DOHH2 (cell line): Measurements from ENCODE around the gene OR51E2.

ENCODE experiments used
- H3F3A ChIP-seq: fragments of 200-600 bp; sonication (generic), shearing (Covaris generic); 2 replicates; pipeline ENCODE4 v1.6.0; 2016; ENCODE audit warnings: antibody characterized with exemption, mild to moderate bottlenecking; ENCODE audit not compliant: control insufficient read depth, insufficient read depth
- H3K27ac ChIP-seq: fragments of 200-600 bp; sonication (generic); 2 replicates; pipeline ENCODE4 v1.5.1; 2014; ENCODE audit warnings: low read depth, mild to moderate bottlenecking, low read length, moderate library complexity
- H3K27me3 ChIP-seq: fragments of 200-600 bp; sonication (generic); 2 replicates; pipeline ENCODE4 v1.6.1; 2014; ENCODE audit warnings: mild to moderate bottlenecking, low read length, mixed read lengths; ENCODE audit not compliant: control insufficient read depth
- H3K36me3 ChIP-seq: fragments of 200-600 bp; sonication (generic); 2 replicates; pipeline ENCODE4 v1.6.1; 2014; ENCODE audit warnings: mild to moderate bottlenecking, low read length, moderate library complexity, mixed read lengths; ENCODE audit not compliant: control insufficient read depth
- H3K4me1 ChIP-seq: fragments of 200-600 bp; sonication (generic); 2 replicates; pipeline ENCODE4 v1.6.1; 2014; ENCODE audit warnings: mild to moderate bottlenecking, low read length, mixed read lengths; ENCODE audit not compliant: control insufficient read depth
- H3K4me2 ChIP-seq: fragments of 200-600 bp; sonication (generic); 2 replicates; pipeline ENCODE4 v1.6.0; 2014; ENCODE audit warnings: mild to moderate bottlenecking, low read length, moderate library complexity
- H3K4me3 ChIP-seq: fragments of 200-600 bp; sonication (generic); 2 replicates; pipeline ENCODE4 v1.5.1; 2014; ENCODE audit warnings: mild to moderate bottlenecking, low read length, mixed read lengths
- H3K79me2 ChIP-seq: fragments of 200-600 bp; sonication (generic); 2 replicates; pipeline ENCODE4 v1.6.1; 2014; ENCODE audit warnings: mild to moderate bottlenecking, low read length, mixed read lengths; ENCODE audit not compliant: control insufficient read depth
- H3K9me2 ChIP-seq: fragments of 200-600 bp; sonication (generic); replicated peaks from 2 replicates; pipeline ENCODE4 v1.6.1; 2014; ENCODE audit warnings: mild to moderate bottlenecking, low read length, mixed read lengths; ENCODE audit not compliant: control insufficient read depth
- H3K9me3 ChIP-seq: fragments of 200-600 bp; sonication (generic); 2 replicates; pipeline ENCODE4 v1.6.1; 2014; ENCODE audit warnings: antibody characterized with exemption, low read length, mixed read lengths; ENCODE audit not compliant: control insufficient read depth, insufficient read depth
- H4K20me1 ChIP-seq: fragments of 200-600 bp; sonication (generic); 2 replicates; pipeline ENCODE4 v1.6.0; 2014; ENCODE audit warnings: low read depth, mild to moderate bottlenecking, antibody characterized with exemption, low read length, moderate library complexity; ENCODE audit not compliant: control insufficient read depth, insufficient read depth
- EZH2phosphoT487 ChIP-seq: fragments of 200-600 bp; sonication (generic); IDR thresholded peaks from 2 replicates; pipeline ENCODE4 v1.6.1; 2017; ENCODE audit warnings: borderline replicate concordance, mild to moderate bottlenecking, antibody characterized with exemption, low read length, moderate library complexity, mixed read lengths
- TF ChIP-seq, protein P1 (sequence below): fragments of 200-600 bp; sonication (generic); IDR thresholded peaks from one replicate; pipeline ENCODE4 v1.5.1; 2014; ENCODE audit warnings: antibody characterized with exemption, mild to moderate bottlenecking, low read depth, low read length; ENCODE audit not compliant: poor library complexity, severe bottlenecking

The OR51E2 gene

DNA sequence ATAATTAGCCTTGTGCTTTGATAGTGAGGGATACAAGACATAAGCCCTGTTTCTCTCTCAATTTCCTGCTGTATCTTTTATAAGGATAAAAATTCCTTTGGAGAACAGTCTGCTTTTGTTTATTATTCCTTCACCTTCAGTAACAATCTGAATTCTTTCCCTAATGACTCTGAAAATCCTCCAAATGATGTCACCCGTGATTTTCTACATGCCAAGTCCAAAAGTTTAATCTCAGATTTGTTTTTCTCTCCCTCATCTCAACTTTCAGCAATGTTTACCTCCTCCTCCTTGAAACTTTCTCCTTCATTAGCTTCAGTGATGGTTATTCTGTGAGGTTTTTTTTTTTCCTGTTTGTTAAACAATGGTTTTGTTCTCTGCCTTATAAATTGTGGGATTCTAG lies 2.2 kb downstream of the OR51E2 start:
- no peaks in the 10 kb centered on the region for H3K36me3 ChIP-seq
- H3K27me3 ChIP-seq = no peaks in the 10 kb centered on the region
- H3K9me2 ChIP-seq = no peaks in the 10 kb centered on the region
- no peaks in the 10 kb centered on the region for H3K9me3 ChIP-seq
- H3K27ac ChIP-seq = no peak overlapping the region
- H3K4me2 ChIP-seq = no peak overlapping the region
- H3K79me2 ChIP-seq = no peaks in the 10 kb centered on the region
- TF ChIP-seq, protein P1, sequence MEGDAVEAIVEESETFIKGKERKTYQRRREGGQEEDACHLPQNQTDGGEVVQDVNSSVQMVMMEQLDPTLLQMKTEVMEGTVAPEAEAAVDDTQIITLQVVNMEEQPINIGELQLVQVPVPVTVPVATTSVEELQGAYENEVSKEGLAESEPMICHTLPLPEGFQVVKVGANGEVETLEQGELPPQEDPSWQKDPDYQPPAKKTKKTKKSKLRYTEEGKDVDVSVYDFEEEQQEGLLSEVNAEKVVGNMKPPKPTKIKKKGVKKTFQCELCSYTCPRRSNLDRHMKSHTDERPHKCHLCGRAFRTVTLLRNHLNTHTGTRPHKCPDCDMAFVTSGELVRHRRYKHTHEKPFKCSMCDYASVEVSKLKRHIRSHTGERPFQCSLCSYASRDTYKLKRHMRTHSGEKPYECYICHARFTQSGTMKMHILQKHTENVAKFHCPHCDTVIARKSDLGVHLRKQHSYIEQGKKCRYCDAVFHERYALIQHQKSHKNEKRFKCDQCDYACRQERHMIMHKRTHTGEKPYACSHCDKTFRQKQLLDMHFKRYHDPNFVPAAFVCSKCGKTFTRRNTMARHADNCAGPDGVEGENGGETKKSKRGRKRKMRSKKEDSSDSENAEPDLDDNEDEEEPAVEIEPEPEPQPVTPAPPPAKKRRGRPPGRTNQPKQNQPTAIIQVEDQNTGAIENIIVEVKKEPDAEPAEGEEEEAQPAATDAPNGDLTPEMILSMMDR = no peak
- TF ChIP-seq EZH2phosphoT487 = no peak
- no peaks in the 10 kb centered on the region for H3K4me1 ChIP-seq
- H3F3A ChIP-seq = no peaks in the 10 kb centered on the region
- H3K4me3 ChIP-seq = no peak overlapping the region
- no peaks in the 10 kb centered on the region for H4K20me1 ChIP-seq

DNA sequence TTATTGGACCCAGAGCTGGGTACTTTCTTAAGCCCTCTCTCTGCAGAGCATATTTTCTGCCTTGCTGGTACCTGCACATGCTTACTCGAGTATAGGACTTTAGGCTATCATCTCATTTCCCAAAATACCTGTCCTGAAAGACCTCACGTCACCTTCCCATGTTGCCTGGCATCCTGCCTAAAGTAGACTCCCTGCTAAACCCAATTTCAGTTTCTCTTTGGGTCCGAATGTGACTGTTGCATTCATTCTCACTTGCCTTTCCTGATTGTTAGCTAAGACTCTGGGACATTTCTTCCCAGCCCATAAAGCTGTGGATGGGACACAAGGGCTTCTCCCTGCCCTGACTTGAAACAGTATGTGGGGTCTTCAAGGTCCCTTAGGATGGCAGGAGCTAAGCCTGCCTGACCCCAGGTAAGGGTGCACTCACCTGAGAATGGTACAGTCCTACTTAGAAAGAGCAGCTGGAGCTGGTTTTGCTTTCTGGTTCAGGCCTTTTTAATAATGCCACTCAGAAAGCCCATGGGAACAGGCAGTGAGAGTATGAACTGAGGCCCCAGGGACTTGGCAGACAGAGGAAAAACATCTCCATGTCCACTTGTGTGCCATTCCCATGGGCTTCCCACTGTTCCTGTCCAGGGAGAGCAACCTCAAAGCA lies 12.9 kb downstream of the OR51E2 start:
- no peak for TF ChIP-seq EZH2phosphoT487
- TF ChIP-seq, protein P1 = no peak
- Histone ChIP-seq H3K9me2 (no peaks in the 10 kb centered on the region), H3K4me3 (no peak overlapping the region), H3K4me2 (no peak overlapping the region), H3K4me1 (no peaks in the 10 kb centered on the region), H3K79me2 (no peaks in the 10 kb centered on the region), H3K36me3 (no peaks in the 10 kb centered on the region), H3F3A (no peaks in the 10 kb centered on the region), H4K20me1 (no peaks in the 10 kb centered on the region), H3K9me3 (no peaks in the 10 kb centered on the region), H3K27ac (no peak overlapping the region), H3K27me3 (no peaks in the 10 kb centered on the region)

DNA sequence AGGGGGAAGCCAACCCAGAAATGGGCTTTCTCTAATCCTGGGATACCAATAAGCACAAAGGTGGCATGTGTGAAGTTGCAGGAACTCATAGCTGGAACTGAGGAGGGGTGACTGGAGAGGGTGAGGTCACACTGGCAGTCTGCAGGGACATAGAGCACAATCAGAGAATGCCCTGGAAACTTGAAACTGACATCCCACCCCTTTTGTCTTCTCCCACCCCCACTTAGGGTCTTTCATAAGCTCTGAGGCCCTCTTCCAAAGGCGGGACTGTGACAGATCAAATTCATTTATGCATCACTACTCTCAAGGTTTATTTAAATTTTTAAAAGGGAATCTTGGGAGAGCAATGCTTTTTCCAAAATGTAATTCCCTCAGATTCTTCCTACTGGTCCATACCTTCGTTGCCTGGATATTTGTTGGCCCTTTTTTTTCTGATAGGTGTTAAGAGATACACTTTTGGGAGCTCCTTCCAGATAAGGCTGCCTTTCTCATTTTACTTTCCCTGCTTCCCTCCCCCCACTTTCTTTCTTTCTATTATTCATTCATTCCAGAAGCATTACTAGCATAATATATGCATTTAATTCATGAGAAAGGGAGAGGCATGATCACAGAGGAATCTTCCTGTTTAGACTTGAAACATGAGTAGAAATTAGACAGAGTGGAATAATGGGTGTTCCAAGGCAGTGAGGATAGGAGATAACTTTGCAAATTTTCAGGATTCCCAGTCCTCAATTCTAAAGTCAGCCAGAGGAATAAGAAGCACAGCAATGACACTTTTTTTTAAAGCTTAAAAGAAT lies 14.8 kb downstream of the OR51E2 start:
- Histone ChIP-seq H3K27me3 (no peaks in the 10 kb centered on the region), H3K9me3 (no peaks in the 10 kb centered on the region), H3K9me2 (no peaks in the 10 kb centered on the region), H3K4me2 (no peak overlapping the region), H3K27ac (no peak overlapping the region), H3K4me1 (no peaks in the 10 kb centered on the region), H3K4me3 (no peak overlapping the region), H3K79me2 (no peaks in the 10 kb centered on the region), H3K36me3 (no peaks in the 10 kb centered on the region), H3F3A (no peaks in the 10 kb centered on the region), H4K20me1 (no peaks in the 10 kb centered on the region)
- no peak for TF ChIP-seq EZH2phosphoT487
- TF ChIP-seq, protein P1 = no peak
